ENCODE data around the gene SLC38A2.

SLC38A2 gene

DNA sequence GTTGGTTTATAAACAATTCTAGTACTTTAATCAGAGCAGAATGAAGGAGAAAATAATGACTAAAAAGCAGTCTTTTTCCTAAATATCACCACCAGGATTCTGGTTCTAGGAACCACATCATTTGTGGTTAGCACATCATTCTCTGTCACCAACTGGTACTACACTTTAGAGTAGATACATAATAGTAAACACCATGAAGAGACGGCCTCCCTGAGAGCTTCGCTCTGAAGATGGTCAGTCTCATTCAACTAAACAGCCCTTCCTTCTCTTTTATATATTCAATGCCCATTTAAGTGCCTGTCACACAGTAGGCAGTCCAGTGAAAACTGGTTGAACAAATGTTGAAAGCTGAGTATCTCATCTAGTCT lies 10.9 kb downstream of the SLC38A2 start:
- Histone ChIP-seq H3K9ac (ENCODE audit: low read depth, low read length) (no peak overlapping the region), H3K79me2 (ENCODE audit: insufficient read depth, low read length) (peaks cover 24% of the 10 kb centered on the region; the same call in 1 of the 2 replicates), H3K27ac (ENCODE audit: low read length) (no peak overlapping the region), H2AFZ (ENCODE audit: low read depth, low read length) (no peak overlapping the region), H4K20me1 (ENCODE audit: insufficient read depth, low read length) (peaks cover 68% of the 10 kb centered on the region), H3K4me2 (ENCODE audit: insufficient read depth, low read length) (no peak overlapping the region), H3K36me3 (ENCODE audit: insufficient read depth, low read length) (peaks cover 77% of the 10 kb centered on the region), H3K4me1 (ENCODE audit: insufficient read depth, low read length) (peaks cover 12% of the 10 kb centered on the region; the same call in 1 of the 2 replicates), H3K4me3 (ENCODE audit: low read depth in 1 of 2, low read length in 2 of 2) (no peak overlapping the region), H3K9me3 (ENCODE audit: insufficient read depth, low read length, severe bottlenecking) (no peaks in the 10 kb centered on the region), H3K27me3 (ENCODE audit: insufficient read depth, low read length, poor library complexity) (no peaks in the 10 kb centered on the region)
- TF ChIP-seq EZH2 (IDR thresholded peaks at IDR 0.05; ENCODE audit: borderline replicate concordance, low read depth, low read length, severe bottlenecking) = no peak
- TF ChIP-seq, protein P1, sequence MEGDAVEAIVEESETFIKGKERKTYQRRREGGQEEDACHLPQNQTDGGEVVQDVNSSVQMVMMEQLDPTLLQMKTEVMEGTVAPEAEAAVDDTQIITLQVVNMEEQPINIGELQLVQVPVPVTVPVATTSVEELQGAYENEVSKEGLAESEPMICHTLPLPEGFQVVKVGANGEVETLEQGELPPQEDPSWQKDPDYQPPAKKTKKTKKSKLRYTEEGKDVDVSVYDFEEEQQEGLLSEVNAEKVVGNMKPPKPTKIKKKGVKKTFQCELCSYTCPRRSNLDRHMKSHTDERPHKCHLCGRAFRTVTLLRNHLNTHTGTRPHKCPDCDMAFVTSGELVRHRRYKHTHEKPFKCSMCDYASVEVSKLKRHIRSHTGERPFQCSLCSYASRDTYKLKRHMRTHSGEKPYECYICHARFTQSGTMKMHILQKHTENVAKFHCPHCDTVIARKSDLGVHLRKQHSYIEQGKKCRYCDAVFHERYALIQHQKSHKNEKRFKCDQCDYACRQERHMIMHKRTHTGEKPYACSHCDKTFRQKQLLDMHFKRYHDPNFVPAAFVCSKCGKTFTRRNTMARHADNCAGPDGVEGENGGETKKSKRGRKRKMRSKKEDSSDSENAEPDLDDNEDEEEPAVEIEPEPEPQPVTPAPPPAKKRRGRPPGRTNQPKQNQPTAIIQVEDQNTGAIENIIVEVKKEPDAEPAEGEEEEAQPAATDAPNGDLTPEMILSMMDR (IDR thresholded peaks at IDR 0.05; ENCODE audit: borderline replicate concordance, extremely low read depth, low read length, poor library complexity, severe bottlenecking) = no peak
- no peak for ATAC-seq (ENCODE audit: insufficient read depth, low read depth)
- no peak for DNase-seq

DNA sequence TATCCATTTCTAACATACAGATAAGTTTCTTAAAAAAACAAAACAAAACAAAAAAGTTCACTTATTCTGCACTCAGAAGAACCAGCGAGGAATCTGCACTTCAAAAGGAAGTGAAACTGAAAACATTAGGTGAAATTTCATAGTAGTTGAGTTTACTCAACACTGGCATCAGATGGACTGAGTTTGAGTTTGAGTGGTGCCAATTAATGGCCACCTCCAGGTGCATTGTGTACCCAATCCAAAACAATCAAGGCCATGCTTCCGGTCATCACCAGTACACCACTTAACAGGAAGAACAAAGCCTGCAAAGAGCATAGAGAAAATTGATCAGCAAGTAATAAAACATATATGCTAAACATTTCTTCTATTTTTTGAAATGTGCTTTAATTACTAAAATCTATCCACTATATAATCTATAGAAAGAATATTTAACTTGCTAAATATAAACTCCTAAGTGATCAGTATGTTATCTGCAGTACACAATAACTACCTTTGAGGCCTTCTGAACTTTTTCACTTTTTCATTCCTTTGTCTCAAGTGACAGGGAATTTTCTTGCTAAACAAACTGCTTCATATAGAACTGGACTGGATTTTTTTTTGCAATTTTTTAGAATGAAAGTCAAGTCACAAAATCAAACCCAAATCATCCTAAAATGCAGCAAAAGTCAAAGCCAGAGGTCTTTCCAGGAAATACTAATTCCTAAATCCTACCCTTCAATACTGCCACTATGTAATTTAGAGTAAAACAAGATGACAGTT lies 11.5 kb downstream of the SLC38A2 start:
- H3K79me2 ChIP-seq (ENCODE audit: insufficient read depth, low read length) = peaks cover 19% of the 10 kb centered on the region; the same call in 1 of the 2 replicates
- H2AFZ ChIP-seq (ENCODE audit: low read depth, low read length) = no peak overlapping the region
- TF ChIP-seq, protein P1 (IDR thresholded peaks at IDR 0.05; ENCODE audit: borderline replicate concordance, extremely low read depth, low read length, poor library complexity, severe bottlenecking) = no peak
- no peak for TF ChIP-seq EZH2 (IDR thresholded peaks at IDR 0.05; ENCODE audit: borderline replicate concordance, low read depth, low read length, severe bottlenecking)
- peaks cover 11% of the 10 kb centered on the region; the same call in 1 of the 2 replicates for H3K4me1 ChIP-seq (ENCODE audit: insufficient read depth, low read length)
- ATAC-seq (ENCODE audit: insufficient read depth, low read depth) = no peak
- H3K27me3 ChIP-seq (ENCODE audit: insufficient read depth, low read length, poor library complexity) = no peaks in the 10 kb centered on the region
- H4K20me1 ChIP-seq (ENCODE audit: insufficient read depth, low read length) = peaks cover 64% of the 10 kb centered on the region
- no peaks in the 10 kb centered on the region for H3K9me3 ChIP-seq (ENCODE audit: insufficient read depth, low read length, severe bottlenecking)
- H3K4me2 ChIP-seq (ENCODE audit: insufficient read depth, low read length) = no peak overlapping the region
- H3K9ac ChIP-seq (ENCODE audit: low read depth, low read length) = no peak overlapping the region
- H3K4me3 ChIP-seq (ENCODE audit: low read depth in 1 of 2, low read length in 2 of 2) = no peak overlapping the region
- H3K27ac ChIP-seq (ENCODE audit: low read length) = no peak overlapping the region
- DNase-seq = no peak
- H3K36me3 ChIP-seq (ENCODE audit: insufficient read depth, low read length) = peaks cover 71% of the 10 kb centered on the region

DNA sequence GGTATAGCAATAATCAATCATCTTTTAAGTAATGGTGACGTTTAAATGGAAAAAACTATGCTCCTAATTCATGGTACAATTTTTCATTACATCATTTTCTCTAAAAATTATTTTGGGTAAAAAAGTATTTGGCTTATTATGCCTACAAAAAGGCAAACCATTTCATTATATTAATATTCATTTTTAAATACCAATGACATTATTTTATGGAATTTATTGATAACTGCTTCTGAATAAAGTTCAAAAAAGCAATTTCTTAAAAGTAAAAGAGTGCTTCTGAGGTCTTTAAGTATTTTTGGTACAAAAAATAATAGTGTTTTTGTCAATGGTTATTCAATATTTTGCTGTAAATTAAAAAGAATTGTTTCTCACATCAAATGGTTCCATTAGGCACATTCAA lies 12.2 kb downstream of the SLC38A2 start:
- no peak overlapping the region for H3K4me3 ChIP-seq (ENCODE audit: low read depth in 1 of 2, low read length in 2 of 2)
- H3K9ac ChIP-seq (ENCODE audit: low read depth, low read length) = no peak overlapping the region
- H3K27ac ChIP-seq (ENCODE audit: low read length) = no peak overlapping the region
- H3K4me2 ChIP-seq (ENCODE audit: insufficient read depth, low read length) = no peak overlapping the region
- no peak for DNase-seq
- ATAC-seq (ENCODE audit: insufficient read depth, low read depth) = no peak
- H3K79me2 ChIP-seq (ENCODE audit: insufficient read depth, low read length) = peaks cover 13% of the 10 kb centered on the region; the same call in 1 of the 2 replicates
- no peaks in the 10 kb centered on the region for H3K9me3 ChIP-seq (ENCODE audit: insufficient read depth, low read length, severe bottlenecking)
- no peak overlapping the region for H2AFZ ChIP-seq (ENCODE audit: low read depth, low read length)
- H3K27me3 ChIP-seq (ENCODE audit: insufficient read depth, low read length, poor library complexity) = no peaks in the 10 kb centered on the region
- TF ChIP-seq, protein P1 (IDR thresholded peaks at IDR 0.05; ENCODE audit: borderline replicate concordance, extremely low read depth, low read length, poor library complexity, severe bottlenecking) = no peak
- no peak for TF ChIP-seq EZH2 (IDR thresholded peaks at IDR 0.05; ENCODE audit: borderline replicate concordance, low read depth, low read length, severe bottlenecking)
- peaks cover 64% of the 10 kb centered on the region for H3K36me3 ChIP-seq (ENCODE audit: insufficient read depth, low read length)
- peaks cover 56% of the 10 kb centered on the region for H4K20me1 ChIP-seq (ENCODE audit: insufficient read depth, low read length)
- peaks cover 5% of the 10 kb centered on the region; the same call in 1 of the 2 replicates for H3K4me1 ChIP-seq (ENCODE audit: insufficient read depth, low read length)
